Frontal cortex (tissue), 4 donors: ENCODE measurements around the gene ZNF324. TPM values are rescaled to one million over a fixed set of nuclear protein-coding genes. Genes with fewer than 3 reads are reported as not detected.
"Not testable (repeated sequence)": the region's sequence is repeated elsewhere in the genome, so short reads cannot be mapped to it uniquely, and the experiment has no call there.

Source experiments
- DNase-seq, 2 donors: peaks; one replicate each; pipeline ENCODE4 v3.0.0; 2012; ENCODE audit warnings: low spot score in 2 of 2
- FAIRE-seq: peaks from 2 replicates; lab custom pipeline; 2012; peaks lifted over from hg19 to GRCh38; lab: Jason Lieb, UNC
- total RNA-seq: library from RNA; depleted of rRNA; stranded (reverse); fragments of >200 nt; gene quantifications from one replicate; pipeline ENCODE4 v1.2.3, GENCODE V29; 2014
- donor health status: control.
- donor health status: control.
- donor health status: control.

Gene ZNF324
- total RNA-seq: 20.8 TPM

DNA sequence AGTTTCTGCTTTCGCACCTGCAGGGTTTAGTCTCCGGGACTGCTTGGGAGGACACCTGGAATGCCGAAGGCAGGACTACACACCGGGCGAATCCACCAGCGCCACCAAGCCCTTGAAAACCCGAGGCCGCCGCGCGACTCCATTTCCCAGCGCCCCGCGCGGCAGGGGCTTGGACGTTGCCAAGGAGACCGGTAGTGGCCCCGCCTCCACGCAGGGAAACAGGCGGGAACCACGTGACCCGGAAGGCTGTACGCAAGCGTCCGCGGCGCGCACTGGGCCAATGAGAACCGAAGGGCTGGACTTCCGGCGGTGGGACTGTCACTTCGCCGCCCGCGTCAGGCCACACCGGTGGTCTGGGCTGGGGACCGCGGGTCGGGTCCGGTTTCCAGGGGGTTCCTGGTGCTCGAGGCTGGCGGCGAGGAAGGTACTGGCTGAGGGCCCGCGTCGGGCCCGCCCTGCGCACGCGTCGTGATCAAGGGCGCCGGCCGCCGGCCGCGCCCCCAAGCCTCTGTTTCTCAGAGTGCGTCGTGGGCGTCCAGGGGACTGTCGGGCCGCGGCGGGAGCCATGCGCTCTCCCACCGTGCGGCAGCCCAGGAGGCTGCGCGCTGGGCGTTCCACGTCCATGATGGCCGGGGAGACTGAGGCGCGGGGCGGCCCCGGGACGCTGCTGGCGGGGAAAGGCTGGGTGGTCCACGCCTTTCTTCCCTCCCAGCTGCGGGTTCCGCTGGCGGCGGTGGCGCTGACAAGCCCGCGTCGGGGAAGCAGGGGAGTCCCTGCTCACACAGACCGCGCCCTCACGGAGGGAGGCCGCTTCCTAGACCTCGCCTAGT, at the start of gene ZNF324:
ZNF324 (plus strand) TSS at position 321 of the 830 bp plus-strand sequence. CDS start 2,106 bp downstream, outside the sequence.
- DNase-seq (peak; percentile 100), FAIRE-seq (peak; percentile 61)

- DNase-seq (no peak), FAIRE-seq (no peak)
These were observed 38.3 kb upstream of the ZNF324 start for GRCh38 chr19:58428617-58429016.

- no peak for FAIRE-seq
These were observed 37.1 kb upstream of the ZNF324 start for GRCh38 chr19:58429745-58430144.

DNA sequence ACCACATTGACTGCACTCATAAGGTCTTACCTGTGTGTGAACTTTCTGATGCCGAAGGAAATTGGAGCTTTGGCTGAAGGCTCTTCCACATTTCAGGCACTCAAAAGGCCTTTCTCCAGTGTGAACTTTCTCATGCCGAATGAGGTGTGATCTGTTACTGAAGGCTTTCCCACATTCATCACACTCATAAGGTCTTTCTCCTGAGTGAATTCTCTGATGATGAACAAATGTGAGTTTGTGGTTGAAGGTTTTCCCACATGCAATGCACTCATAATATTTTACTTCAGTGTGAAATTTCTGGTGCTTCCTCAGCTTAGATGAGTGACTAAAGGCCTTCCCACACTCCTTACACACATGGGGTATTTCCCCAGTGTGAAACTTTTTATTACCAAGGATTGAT, 32.7 kb upstream of the ZNF324 start:
- FAIRE-seq (no peak), DNase-seq (no peak)

More at GRCh38 chr19:58429745-58430144, 37.1 kb upstream of the ZNF324 start:
- no peak for DNase-seq

DNA sequence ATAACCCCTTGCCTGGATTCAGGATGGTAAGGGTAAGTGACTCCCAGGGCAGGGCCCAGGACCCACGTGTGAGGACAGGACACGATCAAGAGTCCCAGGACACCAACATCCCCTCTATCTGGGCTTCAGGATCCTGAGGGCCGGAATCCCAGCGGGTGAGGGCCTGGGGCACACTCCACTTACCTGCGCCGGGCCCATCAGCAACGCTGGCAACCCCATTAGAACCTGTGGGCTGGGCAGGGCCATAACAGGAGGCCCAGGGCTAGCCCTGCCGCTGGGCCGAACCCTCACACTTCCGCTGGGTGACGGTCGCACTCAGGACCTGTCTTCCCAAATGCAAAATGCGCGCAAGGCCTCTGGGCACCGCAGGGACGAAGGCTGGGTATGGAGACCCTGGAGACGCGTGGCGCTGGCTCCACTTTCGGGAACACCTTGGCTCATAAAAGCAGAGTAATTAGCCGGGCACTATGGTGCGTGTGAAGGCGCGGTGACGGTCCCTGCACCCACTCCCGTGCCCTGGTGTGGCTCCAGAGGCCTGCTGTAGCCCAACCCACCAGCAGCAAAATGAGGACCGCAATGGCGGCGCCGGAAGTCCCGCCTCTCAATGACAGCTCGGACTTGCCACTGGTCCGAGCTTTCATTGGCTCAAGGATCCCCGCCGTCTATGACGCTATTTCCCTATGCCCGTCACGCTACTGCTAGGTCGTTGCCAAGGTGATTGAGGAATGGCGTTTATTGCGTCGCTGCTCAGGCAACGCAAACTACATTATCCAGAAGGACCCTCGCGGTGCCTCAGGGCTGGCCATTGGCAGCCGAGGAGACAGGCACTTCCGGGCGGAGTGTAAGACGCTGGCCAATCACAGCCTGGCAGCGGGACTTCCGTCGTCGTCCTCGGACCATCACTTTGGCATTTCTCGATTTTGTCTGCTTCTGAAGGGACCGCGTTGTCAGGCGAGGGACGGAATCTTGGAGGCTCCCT, 27.0 kb upstream of the ZNF324 start, which contains the start of gene ZNF132:
ZNF132 (minus strand) TSS at position 578 of the 979 bp plus-strand sequence; CDS start at position 246, 332 bp downstream.
- DNase-seq (peak; percentile 93 to 99), FAIRE-seq (peak; percentile 99)

- DNase-seq (no peak), FAIRE-seq (no peak)
These were observed 26.3 kb upstream of the ZNF324 start for GRCh38 chr19:58440556-58440955.

DNA sequence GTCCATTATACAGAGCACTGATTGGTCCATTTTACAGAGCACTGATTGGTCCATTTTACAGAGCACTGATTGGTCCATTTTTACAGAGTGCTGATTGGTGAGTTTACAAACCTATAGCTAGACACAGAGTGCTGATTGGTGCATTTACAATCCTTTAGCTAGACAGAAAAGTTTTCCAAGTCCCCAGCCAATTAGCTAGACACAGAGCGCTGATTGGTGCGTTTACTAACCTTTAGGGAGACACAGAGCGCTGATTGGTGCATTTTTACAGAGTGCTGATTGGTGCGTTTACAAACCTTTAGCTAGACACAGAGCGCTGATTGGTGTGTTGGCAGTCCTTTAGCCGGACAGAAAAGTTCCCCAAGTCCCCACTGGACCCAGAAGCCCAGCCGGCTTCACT, 23.9 kb upstream of the ZNF324 start:
- DNase-seq, FAIRE-seq: not testable (repeated sequence)

GRCh38 chr19:58448860-58449259, 18.0 kb upstream of the ZNF324 start:
- not testable (repeated sequence) for DNase-seq

GRCh38 chr19:58449980-58450379, 16.9 kb upstream of the ZNF324 start:
- FAIRE-seq, DNase-seq: not testable (repeated sequence)

More at GRCh38 chr19:58448860-58449259, 18.0 kb upstream of the ZNF324 start:
- FAIRE-seq: not testable (repeated sequence)

GRCh38 chr19:58450856-58451357, 16.0 kb upstream of the ZNF324 start:
- FAIRE-seq (no peak), DNase-seq (no peak)

GRCh38 chr19:58451358-58452101, 15.3 kb upstream of the ZNF324 start, which contains the start of gene ZNF324B:
TSS of gene ZNF324B (plus strand) at chr19:58451622. CDS start at chr19:58453702, 2,080 bp downstream.
- FAIRE-seq (no peak), DNase-seq (peak; percentile 96 to 98)

DNA sequence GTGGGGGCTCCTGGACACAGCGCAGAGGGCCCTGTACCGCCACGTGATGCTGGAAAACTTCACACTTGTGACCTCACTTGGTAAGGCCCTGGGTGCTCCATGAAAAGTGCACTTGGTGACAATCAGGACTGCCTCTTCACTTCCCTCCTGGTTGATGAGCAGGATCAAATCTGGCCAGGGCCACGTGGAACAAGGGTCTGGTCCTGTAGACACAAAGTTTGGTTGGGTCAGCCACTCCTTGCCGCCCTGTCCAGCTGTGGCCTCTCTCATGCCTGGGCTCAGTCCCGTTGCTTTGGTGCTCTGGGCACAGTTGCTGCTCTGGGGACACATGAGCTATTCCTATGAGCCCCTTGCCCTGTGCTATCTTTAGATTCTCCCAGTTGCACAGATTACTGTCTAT, 13.1 kb upstream of the ZNF324 start:
- no peak for FAIRE-seq

GRCh38 chr19:58455306-58455705, 11.6 kb upstream of the ZNF324 start:
- no peak for DNase-seq
- FAIRE-seq: no peak

More for the DNA sequence above, 13.1 kb upstream of the ZNF324 start:
- no peak for DNase-seq

GRCh38 chr19:58456111-58456510, 10.8 kb upstream of the ZNF324 start:
- FAIRE-seq: no peak

DNA sequence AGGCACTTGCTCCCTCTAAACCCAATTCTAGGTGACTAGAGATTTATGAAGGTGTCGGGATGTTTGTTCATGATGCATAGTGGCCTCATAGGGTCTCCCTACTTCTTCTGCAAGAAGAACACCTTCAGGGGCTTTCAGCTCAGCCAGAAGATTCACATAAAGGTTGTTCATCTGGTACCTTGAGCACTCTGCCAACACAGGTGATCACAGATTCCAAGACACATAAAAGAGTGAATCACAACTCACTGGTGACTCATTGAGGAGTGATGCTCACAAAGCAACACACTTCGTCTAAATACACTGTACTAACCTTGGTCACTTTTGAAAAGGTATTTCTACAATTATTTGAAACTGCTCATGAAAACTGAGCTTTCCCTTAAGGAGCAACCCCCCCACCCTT, 6.8 kb upstream of the ZNF324 start:
- FAIRE-seq: no peak
- DNase-seq: no peak

More at GRCh38 chr19:58456111-58456510, 10.8 kb upstream of the ZNF324 start:
- no peak for DNase-seq

DNA sequence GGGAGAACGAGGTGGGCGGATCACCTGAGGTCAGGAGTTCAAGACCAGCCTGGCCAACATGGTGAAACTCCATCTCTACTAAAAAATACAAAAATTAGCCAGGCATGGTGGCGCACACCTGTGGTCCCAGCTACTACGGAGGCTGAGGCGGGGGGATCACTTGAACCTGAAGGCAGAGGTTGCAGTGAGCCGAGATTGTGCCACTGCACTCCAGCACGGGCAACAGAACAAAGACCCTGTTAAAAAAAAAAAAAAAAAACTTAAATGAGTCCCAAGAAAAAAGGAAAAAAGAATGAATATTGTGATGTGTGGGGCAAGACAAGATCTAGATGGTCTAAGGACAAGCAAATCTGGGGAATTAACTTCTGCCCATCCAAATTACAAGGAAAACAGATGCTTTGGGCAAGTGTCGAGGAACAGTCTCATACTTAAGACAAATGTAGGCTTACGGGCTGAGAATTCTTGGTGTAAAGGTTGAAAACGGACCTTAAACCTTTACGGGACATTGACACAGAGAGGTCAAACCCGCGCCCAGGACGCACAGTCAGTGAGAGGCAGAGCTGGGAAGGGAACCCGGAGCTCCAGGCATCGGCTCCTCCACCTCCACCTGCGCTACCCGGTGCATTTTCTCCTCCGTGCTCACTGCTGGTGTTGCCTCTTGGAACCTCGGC, 656 bp upstream of the ZNF324 start:
- FAIRE-seq (no peak), DNase-seq (no peak)

DNA sequence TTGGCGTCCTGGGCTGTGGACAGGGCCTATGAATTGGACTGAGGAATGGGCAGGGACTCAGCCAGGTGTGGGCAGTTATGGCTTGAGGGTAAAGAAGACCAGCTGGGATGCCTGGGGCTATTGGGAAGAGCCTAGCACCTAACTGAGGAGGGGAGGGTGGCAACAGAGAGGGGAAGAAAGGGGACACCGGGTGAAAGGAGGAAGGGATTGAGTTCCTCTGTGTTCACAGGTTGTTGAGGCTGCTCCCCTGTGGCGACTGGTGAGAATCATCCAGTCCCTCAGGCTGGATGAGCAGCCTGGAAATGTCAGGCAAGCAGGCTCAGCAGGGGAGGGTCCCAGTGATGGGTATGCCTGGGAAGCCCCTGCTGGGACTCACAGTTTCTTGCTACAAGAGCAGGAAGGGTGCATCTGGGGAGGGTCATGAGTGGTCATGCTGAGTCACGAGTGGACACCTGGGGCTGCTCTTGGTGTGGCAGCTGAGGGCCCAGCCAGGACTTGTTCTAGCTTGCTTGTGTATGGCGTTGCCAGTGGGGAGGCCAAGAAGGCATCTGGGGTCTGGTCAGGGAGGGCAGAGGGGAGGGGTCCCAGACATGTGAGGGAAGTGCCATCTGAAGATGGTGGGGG, 1.4 kb downstream of the ZNF324 start:
- FAIRE-seq (no peak), DNase-seq (no peak)
